Loucy (cell line): ENCODE data around the gene CEL.

Source experiments
- H2AFZ ChIP-seq: fragments of 200-600 bp; sonication (generic); 2 replicates; pipeline ENCODE4 v1.6.0; 2016; ENCODE audit warnings: antibody characterized with exemption, mild to moderate bottlenecking, low read length, moderate library complexity
- H3F3A ChIP-seq: fragments of 200-600 bp; 2 replicates; pipeline ENCODE4 v1.6.0; 2016; ENCODE audit warnings: antibody characterized with exemption, low read depth, mild to moderate bottlenecking
- H3K27me3 ChIP-seq: fragments of 200-600 bp; sonication (generic); 2 replicates; pipeline ENCODE4 v1.6.1; 2014; ENCODE audit warnings: low read length, mild to moderate bottlenecking; ENCODE audit not compliant: insufficient read depth, poor library complexity, severe bottlenecking
- H3K36me3 ChIP-seq: fragments of 200-600 bp; sonication (generic); 2 replicates; pipeline ENCODE4 v1.6.1; 2016; ENCODE audit warnings: low read length; ENCODE audit not compliant: insufficient read depth
- H3K4me1 ChIP-seq: fragments of 200-600 bp; sonication (generic); 2 replicates; pipeline ENCODE4 v1.5.1; 2014; ENCODE audit warnings: low read length, mild to moderate bottlenecking; ENCODE audit not compliant: insufficient read depth, poor library complexity, severe bottlenecking
- H3K4me2 ChIP-seq: fragments of 200-600 bp; sonication (generic); 2 replicates; pipeline ENCODE4 v1.6.0; 2014; ENCODE audit warnings: antibody characterized with exemption, low read length, low read depth, mild to moderate bottlenecking; ENCODE audit not compliant: poor library complexity, severe bottlenecking
- H3K4me3 ChIP-seq: fragments of 200-600 bp; sonication (generic); 2 replicates; pipeline ENCODE4 v1.5.1; 2014; ENCODE audit warnings: low read length, mild to moderate bottlenecking, mixed read lengths; ENCODE audit not compliant: poor library complexity, severe bottlenecking
- H3K79me2 ChIP-seq: fragments of 200-600 bp; sonication (generic); 2 replicates; pipeline ENCODE4 v1.6.1; 2014; ENCODE audit warnings: low read length; ENCODE audit not compliant: insufficient read depth
- H3K9ac ChIP-seq: fragments of 200-600 bp; sonication (generic); 2 replicates; pipeline ENCODE4 v1.6.0; 2014; ENCODE audit warnings: mild to moderate bottlenecking, low read depth, low read length, moderate library complexity; ENCODE audit not compliant: poor library complexity, severe bottlenecking
- H3K9me2 ChIP-seq: fragments of 200-600 bp; sonication (generic); replicated peaks from 2 replicates; pipeline ENCODE4 v1.6.1; 2016; ENCODE audit warnings: low read depth, low read length, mixed read lengths
- H3K9me3 ChIP-seq: fragments of 200-600 bp; sonication (generic); 2 replicates; pipeline ENCODE4 v1.6.1; 2014; ENCODE audit warnings: mild to moderate bottlenecking, antibody characterized with exemption, low read length, low read depth; ENCODE audit not compliant: insufficient read depth
- H4K20me1 ChIP-seq: fragments of 200-600 bp; sonication (generic); 2 replicates; pipeline ENCODE4 v1.6.0; 2014; ENCODE audit warnings: antibody characterized with exemption, low read length, mild to moderate bottlenecking; ENCODE audit not compliant: insufficient read depth, poor library complexity, severe bottlenecking
- EZH2phosphoT487 ChIP-seq: fragments of 200-600 bp; IDR thresholded peaks from 2 replicates; pipeline ENCODE4 v1.6.1; 2018; ENCODE audit warnings: antibody characterized with exemption, mild to moderate bottlenecking, moderate library complexity, borderline replicate concordance
- TF ChIP-seq, protein P1 (sequence below): fragments of 200-600 bp; sonication (generic); conservative IDR thresholded peaks from 2 replicates; pipeline ENCODE4 v1.5.1; 2014; ENCODE audit warnings: mild to moderate bottlenecking, antibody characterized with exemption, low read length

CEL gene

DNA sequence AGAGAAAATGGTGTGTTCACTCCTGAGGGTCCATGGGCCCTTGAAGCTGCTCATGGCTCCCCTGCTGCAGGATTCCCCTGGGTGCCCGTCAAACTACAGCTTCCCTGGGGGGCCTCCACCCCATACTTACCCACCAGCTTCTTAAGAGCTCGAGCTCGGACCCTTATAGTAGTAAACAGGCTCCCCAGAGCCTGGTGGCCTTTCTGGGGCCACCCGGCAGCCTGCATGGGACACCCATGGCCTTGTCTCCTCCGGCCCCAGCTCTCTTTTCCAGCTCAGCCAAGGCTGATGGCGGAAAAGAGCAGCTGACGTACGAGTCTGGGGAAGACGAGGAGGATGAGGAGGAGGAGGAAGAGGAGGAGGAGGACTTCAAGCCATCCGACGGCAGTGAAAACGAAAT lies 4.2 kb upstream of the CEL start:
- Histone ChIP-seq H3K79me2 (peaks cover 5% of the 10 kb centered on the region; the same call in 1 of the 2 replicates), H3K4me3 (no peak overlapping the region), H3K27me3 (no peaks in the 10 kb centered on the region), H3K36me3 (peaks cover 49% of the 10 kb centered on the region; the same call in 1 of the 2 replicates), H3K4me2 (no peak overlapping the region), H2AFZ (no peak overlapping the region), H3K4me1 (peaks cover 56% of the 10 kb centered on the region), H3K9me2 (no peaks in the 10 kb centered on the region), H3K9me3 (no peaks in the 10 kb centered on the region), H3F3A (peaks cover 8% of the 10 kb centered on the region), H3K9ac (peak overlapping the region; percentile 96), H4K20me1 (no peaks in the 10 kb centered on the region)
- TF ChIP-seq, protein P1, sequence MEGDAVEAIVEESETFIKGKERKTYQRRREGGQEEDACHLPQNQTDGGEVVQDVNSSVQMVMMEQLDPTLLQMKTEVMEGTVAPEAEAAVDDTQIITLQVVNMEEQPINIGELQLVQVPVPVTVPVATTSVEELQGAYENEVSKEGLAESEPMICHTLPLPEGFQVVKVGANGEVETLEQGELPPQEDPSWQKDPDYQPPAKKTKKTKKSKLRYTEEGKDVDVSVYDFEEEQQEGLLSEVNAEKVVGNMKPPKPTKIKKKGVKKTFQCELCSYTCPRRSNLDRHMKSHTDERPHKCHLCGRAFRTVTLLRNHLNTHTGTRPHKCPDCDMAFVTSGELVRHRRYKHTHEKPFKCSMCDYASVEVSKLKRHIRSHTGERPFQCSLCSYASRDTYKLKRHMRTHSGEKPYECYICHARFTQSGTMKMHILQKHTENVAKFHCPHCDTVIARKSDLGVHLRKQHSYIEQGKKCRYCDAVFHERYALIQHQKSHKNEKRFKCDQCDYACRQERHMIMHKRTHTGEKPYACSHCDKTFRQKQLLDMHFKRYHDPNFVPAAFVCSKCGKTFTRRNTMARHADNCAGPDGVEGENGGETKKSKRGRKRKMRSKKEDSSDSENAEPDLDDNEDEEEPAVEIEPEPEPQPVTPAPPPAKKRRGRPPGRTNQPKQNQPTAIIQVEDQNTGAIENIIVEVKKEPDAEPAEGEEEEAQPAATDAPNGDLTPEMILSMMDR, result no peak
- no peak for TF ChIP-seq EZH2phosphoT487

DNA sequence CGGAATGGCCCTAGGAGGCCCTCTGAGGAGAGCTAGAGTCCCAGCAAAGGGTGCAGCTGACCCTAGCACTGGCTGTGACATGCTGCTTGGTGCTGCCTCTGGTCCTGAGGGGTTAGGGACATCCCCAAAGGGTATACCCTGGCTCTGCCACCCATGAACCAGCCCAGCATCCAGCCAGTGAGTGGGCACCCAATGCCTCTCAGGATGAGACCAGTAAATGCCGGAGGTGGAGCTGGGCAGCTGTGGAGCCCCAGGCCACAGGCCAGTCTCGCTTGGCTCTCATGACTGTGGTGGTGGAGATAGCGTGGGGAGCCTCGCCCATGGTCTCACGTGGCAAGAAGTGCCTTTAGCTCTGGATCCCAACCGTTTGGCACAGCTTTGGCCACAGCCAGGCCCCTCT lies 3.7 kb upstream of the CEL start:
- Histone ChIP-seq H3K4me1 (peaks cover 58% of the 10 kb centered on the region), H4K20me1 (no peaks in the 10 kb centered on the region), H3K9me2 (no peaks in the 10 kb centered on the region), H3K36me3 (peaks cover 46% of the 10 kb centered on the region; the same call in 1 of the 2 replicates), H3K4me2 (peak overlapping the region; percentile 97), H3F3A (peaks cover 8% of the 10 kb centered on the region), H3K79me2 (peaks cover 5% of the 10 kb centered on the region; the same call in 1 of the 2 replicates), H2AFZ (no peak overlapping the region), H3K9ac (peak overlapping the region; percentile 96), H3K9me3 (no peaks in the 10 kb centered on the region), H3K4me3 (no peak overlapping the region), H3K27me3 (no peaks in the 10 kb centered on the region)
- TF ChIP-seq EZH2phosphoT487, result no peak
- TF ChIP-seq, protein P1, result no peak

DNA sequence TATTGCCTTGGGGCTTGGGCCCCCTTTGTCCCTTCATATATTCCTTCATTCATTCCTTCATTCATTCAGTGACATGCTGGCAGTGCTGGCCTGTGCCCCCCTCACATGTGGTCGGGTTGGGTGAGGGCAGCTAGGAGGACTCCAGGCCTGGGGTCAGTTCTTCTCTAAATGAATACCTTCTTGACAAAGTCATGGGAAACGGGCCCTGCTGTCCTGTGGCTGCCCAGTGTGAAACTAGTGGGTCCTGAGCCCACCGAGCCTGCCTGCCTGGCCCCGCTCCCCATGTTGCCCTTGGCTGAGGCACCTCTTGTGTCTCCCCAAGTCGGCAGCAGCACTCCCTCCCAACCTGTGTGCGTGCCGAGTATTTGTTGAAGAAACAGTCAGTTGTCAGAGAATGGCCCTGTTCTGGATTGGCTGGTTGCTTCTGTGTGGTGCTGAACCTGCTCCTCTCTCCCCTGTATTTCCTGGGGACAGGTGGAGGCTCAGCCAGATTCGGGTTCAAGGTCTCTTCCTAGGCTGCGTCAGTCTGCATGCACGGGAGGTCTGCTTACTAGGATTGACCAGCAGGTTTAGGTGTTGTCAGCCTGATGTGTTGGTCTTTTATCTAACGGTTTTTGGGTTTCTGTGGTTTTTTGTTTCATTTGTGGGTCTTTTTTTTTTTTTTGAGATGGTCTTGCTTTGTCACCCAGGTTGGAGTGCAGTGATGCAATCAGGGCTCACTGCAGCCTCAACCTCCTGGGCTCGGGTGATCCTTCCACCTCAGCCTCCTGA lies 3.0 kb upstream of the CEL start:
- H3F3A ChIP-seq, result peaks cover 8% of the 10 kb centered on the region
- no peak overlapping the region for H2AFZ ChIP-seq
- H3K4me1 ChIP-seq, result peaks cover 64% of the 10 kb centered on the region
- peaks cover 40% of the 10 kb centered on the region; the same call in 1 of the 2 replicates for H3K36me3 ChIP-seq
- H3K9ac ChIP-seq, result peak overlapping the region; percentile 96
- H3K27me3 ChIP-seq, result no peaks in the 10 kb centered on the region
- no peak for TF ChIP-seq EZH2phosphoT487
- TF ChIP-seq, protein P1, result no peak
- H3K4me2 ChIP-seq, result peak overlapping the region; percentile 97
- H3K9me2 ChIP-seq, result no peaks in the 10 kb centered on the region
- H3K4me3 ChIP-seq, result peak overlapping the region; percentile 73
- H4K20me1 ChIP-seq, result no peaks in the 10 kb centered on the region
- no peaks in the 10 kb centered on the region for H3K9me3 ChIP-seq
- peaks cover 5% of the 10 kb centered on the region; the same call in 1 of the 2 replicates for H3K79me2 ChIP-seq
